ENCODE measurements around the gene GAPT. TPM values are rescaled to one million over a fixed set of nuclear protein-coding genes. Genes with fewer than 3 reads are reported as not detected.

The GAPT gene
- total and polyA plus RNA-seq, 12 donors: 0.08 to 1.7 (median 0.26) TPM; not detected in 1

DNA sequence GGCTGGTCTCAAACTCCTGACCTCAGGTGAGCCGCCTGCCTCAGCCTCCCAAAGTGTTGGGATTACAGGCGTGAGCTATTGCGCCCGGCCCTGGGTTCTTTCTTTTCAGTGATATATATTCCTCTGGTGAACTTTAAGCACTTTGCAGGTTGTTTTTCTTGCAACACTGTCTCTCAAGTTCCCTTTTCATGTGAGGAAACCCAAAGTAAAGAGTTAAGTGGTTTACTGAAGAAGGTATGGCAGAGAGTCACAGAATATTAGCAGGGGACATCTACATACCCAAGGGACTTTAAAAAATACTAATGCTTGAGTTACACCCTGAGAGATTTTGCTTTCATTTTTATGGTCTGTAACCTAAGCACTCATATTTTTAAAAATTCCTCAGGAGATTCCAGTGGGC, 6.7 kb upstream of the GAPT start:
- intact Hi-C loops (cut with DNase I): no loop called here
- H3K27me3 ChIP-seq: peaks cover 0 to 35% (median 6%) of the 10 kb centered on the region in 7 donors

DNA sequence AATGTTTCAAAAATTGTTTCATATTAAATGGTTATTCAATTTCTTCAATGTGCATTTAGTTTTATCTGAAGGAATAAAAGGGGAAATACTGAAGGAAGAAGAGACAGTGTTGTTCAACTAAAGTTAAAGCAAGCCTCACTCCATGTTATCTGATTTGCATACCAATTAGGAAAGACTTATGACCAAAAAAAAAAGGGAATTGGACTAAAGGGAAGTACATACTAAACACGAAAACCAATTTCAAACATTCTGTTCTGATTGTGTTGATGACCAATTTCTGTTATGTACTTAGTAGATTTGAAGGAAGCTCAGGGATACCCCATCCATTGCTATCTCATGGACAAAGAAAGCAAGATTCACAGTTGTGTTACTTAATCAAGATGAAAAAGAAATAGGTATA, 4.9 kb upstream of the GAPT start:
- no peak overlapping the region for H3K4me3 ChIP-seq
- no peak overlapping the region for H3K27ac ChIP-seq
- no peaks in the 10 kb centered on the region for H3K36me3 ChIP-seq
- peaks cover 0 to 45% (median 9%) of the 10 kb centered on the region in 7 donors for H3K27me3 ChIP-seq
- TF ChIP-seq, protein P1, sequence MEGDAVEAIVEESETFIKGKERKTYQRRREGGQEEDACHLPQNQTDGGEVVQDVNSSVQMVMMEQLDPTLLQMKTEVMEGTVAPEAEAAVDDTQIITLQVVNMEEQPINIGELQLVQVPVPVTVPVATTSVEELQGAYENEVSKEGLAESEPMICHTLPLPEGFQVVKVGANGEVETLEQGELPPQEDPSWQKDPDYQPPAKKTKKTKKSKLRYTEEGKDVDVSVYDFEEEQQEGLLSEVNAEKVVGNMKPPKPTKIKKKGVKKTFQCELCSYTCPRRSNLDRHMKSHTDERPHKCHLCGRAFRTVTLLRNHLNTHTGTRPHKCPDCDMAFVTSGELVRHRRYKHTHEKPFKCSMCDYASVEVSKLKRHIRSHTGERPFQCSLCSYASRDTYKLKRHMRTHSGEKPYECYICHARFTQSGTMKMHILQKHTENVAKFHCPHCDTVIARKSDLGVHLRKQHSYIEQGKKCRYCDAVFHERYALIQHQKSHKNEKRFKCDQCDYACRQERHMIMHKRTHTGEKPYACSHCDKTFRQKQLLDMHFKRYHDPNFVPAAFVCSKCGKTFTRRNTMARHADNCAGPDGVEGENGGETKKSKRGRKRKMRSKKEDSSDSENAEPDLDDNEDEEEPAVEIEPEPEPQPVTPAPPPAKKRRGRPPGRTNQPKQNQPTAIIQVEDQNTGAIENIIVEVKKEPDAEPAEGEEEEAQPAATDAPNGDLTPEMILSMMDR (IDR thresholded peaks at IDR 0.05): no peak
- no peaks in the 10 kb centered on the region for H3K9me3 ChIP-seq
- 68 to 79% methylated on average over 1 of the region's 1 CpG for WGBS, 2 donors
- H3K4me1 ChIP-seq: peaks cover 0 to 28% (median 0%) of the 10 kb centered on the region in 9 donors
- intact Hi-C loops (cut with DNase I): loop anchor here in 1 of 10 donors (5.0 kb wide), 1 partner anchor 371 kb away; no protein-coding TSS in a partner anchor
- no peak for ATAC-seq
- no peak for DNase-seq

More for the DNA sequence above, 6.7 kb upstream of the GAPT start:
- Histone ChIP-seq H3K4me3 (no peak overlapping the region), H3K9me3 (no peaks in the 10 kb centered on the region), H3K4me1 (peaks cover 0 to 15% (median 0%) of the 10 kb centered on the region in 9 donors), H3K36me3 (no peaks in the 10 kb centered on the region), H3K27ac (no peak overlapping the region)
- DNase-seq: no peak
- ATAC-seq: no peak
- 91 to 95% methylated on average over 4 of the region's 4 CpGs for whole genome bisulfite sequencing, 2 donors
- TF ChIP-seq, protein P1 (IDR thresholded peaks at IDR 0.05): no peak

DNA sequence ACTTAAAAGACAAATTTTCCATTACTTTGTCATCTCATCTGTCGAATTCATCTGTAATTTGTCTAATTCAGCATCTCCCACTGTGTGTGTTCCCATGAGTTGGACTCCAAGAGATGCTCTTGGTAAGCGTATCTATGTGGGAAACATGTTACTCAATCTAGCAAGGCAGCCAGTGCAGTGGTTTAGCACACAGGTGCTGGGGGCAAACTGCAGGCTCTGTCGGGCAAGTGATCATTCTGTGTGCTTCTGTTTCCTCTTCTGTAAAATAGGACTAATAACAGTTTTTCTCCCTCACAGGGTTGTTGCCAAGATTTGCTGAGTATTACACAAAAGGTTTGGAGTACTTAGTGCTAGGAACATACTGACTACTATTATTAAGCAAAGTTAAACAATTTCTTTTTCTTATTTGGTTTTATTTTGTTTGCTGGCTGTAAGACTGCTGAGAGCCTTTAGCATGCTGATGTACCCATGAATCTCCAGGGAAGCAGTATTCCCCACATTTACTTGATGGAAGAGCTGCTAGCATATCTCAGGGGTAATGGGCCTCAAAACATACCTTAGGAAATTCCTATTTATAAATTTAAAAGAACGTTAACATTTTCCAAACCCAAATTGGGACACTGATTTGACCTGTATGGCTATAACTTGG, 709 bp upstream of the GAPT start:
- TF ChIP-seq, protein P1 (IDR thresholded peaks at IDR 0.05): no peak
- Histone ChIP-seq H3K4me1 (peaks cover 0 to 23% (median 0%) of the 10 kb centered on the region in 9 donors), H3K27ac (peak overlapping the region in 1 of 10 donors; percentile 54), H3K4me3 (no peak overlapping the region), H3K9me3 (no peaks in the 10 kb centered on the region), H3K27me3 (peaks cover 0 to 48% (median 9%) of the 10 kb centered on the region in 7 donors), H3K36me3 (no peaks in the 10 kb centered on the region)
- WGBS, 2 donors: 72 to 77% methylated on average over 4 of the region's 4 CpGs
- DNase-seq: no peak
- intact Hi-C loops (cut with DNase I): loop anchor here in 2 of 10 donors (10.0 kb wide), 3 partner anchors 224 to 354 kb away; no protein-coding TSS in a partner anchor
- ATAC-seq: no peak

DNA sequence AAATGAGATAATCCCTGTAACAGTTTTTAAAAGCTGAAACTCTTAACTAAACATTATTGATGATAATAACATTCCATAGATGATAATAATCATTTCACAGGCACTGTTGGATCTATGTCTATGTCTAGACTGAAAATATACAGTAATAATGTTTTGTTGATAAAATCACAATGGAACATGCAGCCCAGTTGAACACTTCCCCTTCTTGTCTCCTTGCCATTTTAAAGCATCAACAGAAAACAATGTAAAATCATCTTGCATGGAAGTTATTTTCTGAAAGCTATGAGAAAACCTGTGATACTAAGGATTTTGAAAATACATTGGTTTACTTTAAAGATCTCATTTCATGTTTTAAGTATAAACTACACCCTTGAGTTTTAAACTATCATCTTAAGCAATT, 1.9 kb downstream of the GAPT start:
- H3K9me3 ChIP-seq: no peaks in the 10 kb centered on the region
- DNase-seq (no peak), ATAC-seq (no peak)
- no peaks in the 10 kb centered on the region for H3K36me3 ChIP-seq
- intact Hi-C loops (cut with DNase I): loop anchor here in 2 of 10 donors (10.0 kb wide), 3 partner anchors 222 to 352 kb away; no protein-coding TSS in a partner anchor
- H3K27me3 ChIP-seq: peaks cover 0 to 38% (median 4%) of the 10 kb centered on the region in 7 donors
- H3K4me3 ChIP-seq: peak overlapping the region in 1 of 10 donors; percentile 16
- peaks cover 0 to 20% (median 0%) of the 10 kb centered on the region in 9 donors for H3K4me1 ChIP-seq
- TF ChIP-seq, protein P1 (IDR thresholded peaks at IDR 0.05): no peak
- H3K27ac ChIP-seq: peak overlapping the region in 1 of 10 donors; percentile 54
